ENCODE results near the gene TDRD7.

Gene TDRD7

DNA sequence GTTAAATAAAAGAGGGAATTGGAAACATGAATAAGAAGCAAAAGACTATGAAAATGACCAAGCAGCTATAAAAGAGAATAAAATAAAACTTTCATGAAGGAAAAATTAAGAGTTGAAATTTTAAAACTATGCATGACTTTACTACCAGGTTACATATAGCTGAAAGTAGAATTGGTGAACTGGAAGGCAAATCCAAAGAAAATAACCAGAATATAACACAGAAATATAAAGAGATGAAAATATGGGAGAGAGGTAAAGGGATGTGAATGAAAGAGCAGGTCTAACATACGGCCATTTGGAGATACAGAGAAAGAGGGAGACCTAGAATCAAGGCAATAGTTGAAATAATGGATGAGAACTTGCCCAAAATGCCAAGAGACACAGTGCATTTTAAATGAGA is 42.9 kb upstream of the TDRD7 start:
- no peaks in the 10 kb centered on the region for H3K36me3 ChIP-seq (ENCODE audit: control insufficient read depth, insufficient read depth, low read length)
- no peaks in the 10 kb centered on the region for H3K27me3 ChIP-seq (replicated peaks; ENCODE audit: control insufficient read depth, insufficient read depth, low read length, poor library complexity, severe bottlenecking)
- no peaks in the 10 kb centered on the region for H3K9me3 ChIP-seq (ENCODE audit: control insufficient read depth, low read length)
- no peak for DNase-seq
- no peak overlapping the region for H3K4me3 ChIP-seq (ENCODE audit: insufficient read depth, low read depth, low read length, poor library complexity, severe bottlenecking)
- no peak overlapping the region for H3K27ac ChIP-seq (ENCODE audit: insufficient read depth, low read length, poor library complexity, severe bottlenecking)
- no peaks in the 10 kb centered on the region for H3K4me1 ChIP-seq (ENCODE audit: control insufficient read depth, insufficient read depth, low read length, poor library complexity, severe bottlenecking)

DNA sequence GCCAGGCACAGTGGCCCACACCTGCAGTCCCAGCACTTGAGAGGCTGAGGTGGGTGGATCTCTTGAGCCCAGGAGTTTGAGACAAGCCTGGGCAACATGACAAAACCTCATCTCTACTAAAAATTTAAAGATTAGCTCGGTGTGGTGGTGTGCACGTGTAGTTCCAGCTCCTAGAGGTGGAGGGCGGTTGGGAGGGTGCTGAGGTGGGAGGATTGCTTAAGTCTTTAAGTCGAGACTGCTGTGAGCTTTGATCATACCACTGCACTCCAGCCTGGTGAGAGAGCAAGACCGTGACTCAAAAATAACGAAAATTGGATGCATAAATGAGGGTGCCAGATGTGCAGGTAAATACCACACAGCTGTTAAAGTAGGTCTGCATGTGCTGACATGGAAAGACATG is 39.3 kb upstream of the TDRD7 start:
- Histone ChIP-seq H3K27me3 (replicated peaks; ENCODE audit: control insufficient read depth, insufficient read depth, low read length, poor library complexity, severe bottlenecking) (no peaks in the 10 kb centered on the region), H3K4me1 (ENCODE audit: control insufficient read depth, insufficient read depth, low read length, poor library complexity, severe bottlenecking) (no peaks in the 10 kb centered on the region), H3K4me3 (ENCODE audit: insufficient read depth, low read depth, low read length, poor library complexity, severe bottlenecking) (no peak overlapping the region), H3K36me3 (ENCODE audit: control insufficient read depth, insufficient read depth, low read length) (peaks cover 4% of the 10 kb centered on the region), H3K9me3 (ENCODE audit: control insufficient read depth, low read length) (no peaks in the 10 kb centered on the region), H3K27ac (ENCODE audit: insufficient read depth, low read length, poor library complexity, severe bottlenecking) (no peak overlapping the region)
- no peak for DNase-seq

DNA sequence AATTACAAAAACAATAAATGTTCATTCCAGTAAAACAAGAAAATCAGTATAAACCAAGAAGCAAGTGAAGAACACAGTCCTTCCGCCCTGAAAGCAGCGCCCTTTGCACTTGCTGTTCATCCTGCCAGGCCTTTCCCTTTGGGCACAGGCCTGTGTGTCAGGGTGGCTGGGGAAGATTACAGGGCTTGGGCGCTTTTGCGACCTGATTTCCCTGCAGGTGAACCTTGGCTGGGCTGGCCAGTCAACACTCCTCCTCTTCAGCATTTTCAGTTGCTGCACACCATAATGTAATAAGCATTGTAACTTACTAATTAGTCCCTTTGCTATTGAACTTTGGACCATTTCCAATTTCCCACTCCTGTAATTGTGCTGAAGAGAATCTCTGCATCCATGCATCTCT is 38.6 kb upstream of the TDRD7 start:
- Histone ChIP-seq H3K36me3 (ENCODE audit: control insufficient read depth, insufficient read depth, low read length) (peaks cover 4% of the 10 kb centered on the region), H3K9me3 (ENCODE audit: control insufficient read depth, low read length) (no peaks in the 10 kb centered on the region), H3K4me3 (ENCODE audit: insufficient read depth, low read depth, low read length, poor library complexity, severe bottlenecking) (no peak overlapping the region), H3K27me3 (replicated peaks; ENCODE audit: control insufficient read depth, insufficient read depth, low read length, poor library complexity, severe bottlenecking) (no peaks in the 10 kb centered on the region), H3K27ac (ENCODE audit: insufficient read depth, low read length, poor library complexity, severe bottlenecking) (no peak overlapping the region), H3K4me1 (ENCODE audit: control insufficient read depth, insufficient read depth, low read length, poor library complexity, severe bottlenecking) (no peaks in the 10 kb centered on the region)
- no peak for DNase-seq

DNA sequence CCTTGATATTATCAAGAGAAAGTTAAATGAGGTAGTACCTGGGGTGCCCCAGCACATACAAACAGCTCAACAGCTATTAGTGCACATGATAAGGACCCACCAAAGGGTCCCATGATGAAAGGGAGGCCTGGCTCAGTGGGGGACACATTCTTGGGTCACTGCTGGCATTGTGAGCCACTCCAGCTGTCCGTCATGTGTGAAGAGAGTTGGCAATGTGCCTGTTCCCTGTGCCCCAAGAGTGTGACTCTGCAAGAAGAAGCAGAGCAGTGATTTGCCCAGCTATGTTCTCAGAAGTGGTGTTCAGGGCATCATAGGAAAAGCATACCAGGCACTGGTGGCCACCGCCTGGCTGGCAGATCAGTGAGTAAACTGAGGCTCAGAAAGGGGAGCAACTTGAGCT is 37.1 kb upstream of the TDRD7 start:
- H3K27me3 ChIP-seq (replicated peaks; ENCODE audit: control insufficient read depth, insufficient read depth, low read length, poor library complexity, severe bottlenecking) = no peaks in the 10 kb centered on the region
- peaks cover 4% of the 10 kb centered on the region for H3K36me3 ChIP-seq (ENCODE audit: control insufficient read depth, insufficient read depth, low read length)
- H3K9me3 ChIP-seq (ENCODE audit: control insufficient read depth, low read length) = no peaks in the 10 kb centered on the region
- H3K27ac ChIP-seq (ENCODE audit: insufficient read depth, low read length, poor library complexity, severe bottlenecking) = no peak overlapping the region
- H3K4me1 ChIP-seq (ENCODE audit: control insufficient read depth, insufficient read depth, low read length, poor library complexity, severe bottlenecking) = no peaks in the 10 kb centered on the region
- DNase-seq = no peak
- H3K4me3 ChIP-seq (ENCODE audit: insufficient read depth, low read depth, low read length, poor library complexity, severe bottlenecking) = no peak overlapping the region

DNA sequence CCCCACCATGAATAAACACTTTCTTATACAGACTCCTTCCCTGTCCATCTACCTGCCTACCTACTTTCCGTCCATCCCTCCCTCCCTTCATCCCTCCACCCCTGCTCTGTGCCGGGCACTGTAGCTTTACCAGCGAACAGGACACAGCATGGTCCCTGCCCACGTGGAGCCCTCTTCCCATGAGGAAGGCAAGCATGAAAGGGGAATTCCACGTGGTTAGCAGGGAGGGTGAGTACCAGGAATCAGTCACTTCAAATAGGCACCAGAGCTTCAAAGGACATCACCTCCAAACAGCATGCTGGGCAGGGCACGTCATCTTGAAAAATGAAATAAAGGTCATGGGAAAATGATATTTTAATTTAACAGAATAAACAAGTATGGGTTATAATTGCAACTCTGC is 35.0 kb upstream of the TDRD7 start:
- Histone ChIP-seq H3K9me3 (ENCODE audit: control insufficient read depth, low read length) (no peaks in the 10 kb centered on the region), H3K36me3 (ENCODE audit: control insufficient read depth, insufficient read depth, low read length) (peaks cover 4% of the 10 kb centered on the region), H3K27me3 (replicated peaks; ENCODE audit: control insufficient read depth, insufficient read depth, low read length, poor library complexity, severe bottlenecking) (no peaks in the 10 kb centered on the region), H3K27ac (ENCODE audit: insufficient read depth, low read length, poor library complexity, severe bottlenecking) (no peak overlapping the region), H3K4me1 (ENCODE audit: control insufficient read depth, insufficient read depth, low read length, poor library complexity, severe bottlenecking) (no peaks in the 10 kb centered on the region), H3K4me3 (ENCODE audit: insufficient read depth, low read depth, low read length, poor library complexity, severe bottlenecking) (no peak overlapping the region)
- no peak for DNase-seq

DNA sequence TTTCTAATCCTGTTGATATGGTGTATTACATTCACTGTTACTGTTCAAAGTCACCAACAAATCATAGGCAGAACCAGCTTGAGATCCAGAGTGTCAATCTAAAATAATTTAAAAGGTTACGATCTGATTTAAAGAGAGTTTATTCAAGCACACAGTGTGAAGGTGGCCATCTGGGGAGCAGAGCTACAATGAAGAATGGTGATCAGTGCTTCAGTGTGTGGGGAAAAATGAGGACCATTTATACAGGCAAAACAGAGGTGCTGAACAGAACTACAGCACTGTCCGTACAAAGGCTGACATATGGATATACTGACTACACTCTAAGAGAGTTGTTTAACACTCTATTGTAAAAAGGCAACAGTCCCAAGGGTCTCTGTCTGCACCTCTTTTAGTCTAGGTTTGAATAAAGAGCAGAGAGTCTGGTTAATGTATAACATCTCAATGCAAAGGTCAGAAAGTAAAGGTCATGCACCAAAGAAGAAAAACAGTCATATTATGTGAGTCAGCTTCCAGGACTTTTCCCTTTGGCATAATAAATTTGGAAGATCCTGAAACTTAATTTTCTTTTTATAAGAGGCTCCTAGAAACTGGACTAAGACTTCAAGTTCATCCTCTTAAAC is 29.7 kb upstream of the TDRD7 start:
- peaks cover 3% of the 10 kb centered on the region for H3K4me1 ChIP-seq (ENCODE audit: control insufficient read depth, insufficient read depth, low read length, poor library complexity, severe bottlenecking)
- no peak overlapping the region for H3K27ac ChIP-seq (ENCODE audit: insufficient read depth, low read length, poor library complexity, severe bottlenecking)
- peaks cover 6% of the 10 kb centered on the region for H3K27me3 ChIP-seq (replicated peaks; ENCODE audit: control insufficient read depth, insufficient read depth, low read length, poor library complexity, severe bottlenecking)
- H3K9me3 ChIP-seq (ENCODE audit: control insufficient read depth, low read length) = no peaks in the 10 kb centered on the region
- no peaks in the 10 kb centered on the region for H3K36me3 ChIP-seq (ENCODE audit: control insufficient read depth, insufficient read depth, low read length)
- no peak for DNase-seq
- H3K4me3 ChIP-seq (ENCODE audit: insufficient read depth, low read depth, low read length, poor library complexity, severe bottlenecking) = no peak overlapping the region

DNA sequence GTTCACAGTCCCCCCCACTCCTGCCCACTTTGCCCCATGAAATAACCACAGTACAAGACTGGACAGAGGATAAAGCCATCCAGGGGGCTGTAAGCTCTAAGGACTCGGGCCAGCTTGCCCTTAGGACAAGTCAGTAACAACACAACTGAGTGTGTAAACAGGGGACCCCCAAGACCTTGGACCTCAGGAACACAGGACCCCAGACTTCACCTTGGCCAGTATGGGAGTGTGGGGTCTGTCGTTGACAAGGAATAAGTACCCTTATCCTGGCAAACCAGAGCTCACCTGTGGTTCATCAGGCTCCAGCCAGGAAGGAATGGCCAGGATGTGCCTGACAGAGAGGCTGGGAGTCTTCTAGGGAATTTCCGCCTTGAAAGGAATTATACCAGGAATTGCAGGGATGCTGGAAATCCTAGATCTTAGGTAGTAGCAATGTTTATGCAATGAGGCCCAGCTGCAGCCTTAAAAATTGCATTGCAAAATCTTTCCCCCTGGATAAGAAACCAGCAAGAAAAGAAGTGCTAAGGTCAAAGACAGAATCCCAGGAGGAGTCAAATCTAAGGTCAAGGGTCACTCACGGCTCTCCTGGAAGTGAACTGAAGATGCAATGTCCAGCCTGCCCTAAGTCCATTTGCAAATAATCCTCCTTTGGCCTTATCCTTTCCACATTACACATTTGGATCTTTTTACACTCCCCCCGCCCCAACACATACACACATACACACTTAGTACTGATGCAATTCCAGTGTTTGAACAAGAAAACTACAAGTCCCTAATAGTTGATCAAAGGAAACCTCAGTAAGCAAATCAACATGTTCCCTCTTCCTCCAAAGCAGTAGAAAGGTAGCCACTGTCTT is 27.3 kb upstream of the TDRD7 start:
- no peaks in the 10 kb centered on the region for H3K36me3 ChIP-seq (ENCODE audit: control insufficient read depth, insufficient read depth, low read length)
- H3K4me3 ChIP-seq (ENCODE audit: insufficient read depth, low read depth, low read length, poor library complexity, severe bottlenecking) = no peak overlapping the region
- H3K9me3 ChIP-seq (ENCODE audit: control insufficient read depth, low read length) = no peaks in the 10 kb centered on the region
- H3K27me3 ChIP-seq (replicated peaks; ENCODE audit: control insufficient read depth, insufficient read depth, low read length, poor library complexity, severe bottlenecking) = peaks cover 6% of the 10 kb centered on the region
- DNase-seq = no peak
- peaks cover 12% of the 10 kb centered on the region for H3K4me1 ChIP-seq (ENCODE audit: control insufficient read depth, insufficient read depth, low read length, poor library complexity, severe bottlenecking)
- no peak overlapping the region for H3K27ac ChIP-seq (ENCODE audit: insufficient read depth, low read length, poor library complexity, severe bottlenecking)

DNA sequence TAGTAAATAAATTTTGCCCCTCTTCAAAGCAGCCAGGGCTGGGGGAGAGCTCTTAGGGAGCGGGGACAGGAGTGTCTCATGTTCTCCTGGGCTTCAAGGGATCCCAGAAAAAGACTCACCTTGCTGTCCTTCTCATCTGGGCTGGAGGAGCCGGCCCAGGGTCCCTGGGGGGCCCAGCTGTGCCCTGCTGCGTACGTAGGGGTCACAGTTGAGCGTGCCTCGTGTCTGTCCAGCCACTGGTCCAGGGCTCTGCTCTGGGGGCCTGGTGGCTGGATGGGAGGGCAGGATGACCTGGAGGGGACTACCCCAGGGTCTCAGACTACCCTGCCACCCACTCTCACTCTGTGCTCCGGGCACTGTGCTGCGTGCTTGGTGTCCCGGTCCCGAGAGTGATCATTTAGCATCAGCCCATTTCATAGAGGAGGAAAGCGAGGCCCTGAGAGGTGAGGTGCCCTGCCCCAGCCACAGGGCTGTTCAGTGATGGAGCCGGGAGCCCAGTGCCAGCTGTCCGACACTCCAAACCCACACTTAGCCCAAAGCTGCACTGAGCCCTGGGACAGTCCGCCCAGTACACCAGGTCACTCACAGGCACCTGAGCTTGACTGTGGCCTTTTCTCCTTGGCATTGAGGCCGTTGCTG is 26.2 kb upstream of the TDRD7 start:
- Histone ChIP-seq H3K4me3 (ENCODE audit: insufficient read depth, low read depth, low read length, poor library complexity, severe bottlenecking) (no peak overlapping the region), H3K4me1 (ENCODE audit: control insufficient read depth, insufficient read depth, low read length, poor library complexity, severe bottlenecking) (peaks cover 12% of the 10 kb centered on the region), H3K9me3 (ENCODE audit: control insufficient read depth, low read length) (no peaks in the 10 kb centered on the region), H3K27me3 (replicated peaks; ENCODE audit: control insufficient read depth, insufficient read depth, low read length, poor library complexity, severe bottlenecking) (peaks cover 6% of the 10 kb centered on the region), H3K27ac (ENCODE audit: insufficient read depth, low read length, poor library complexity, severe bottlenecking) (no peak overlapping the region), H3K36me3 (ENCODE audit: control insufficient read depth, insufficient read depth, low read length) (no peaks in the 10 kb centered on the region)
- DNase-seq = no peak

DNA sequence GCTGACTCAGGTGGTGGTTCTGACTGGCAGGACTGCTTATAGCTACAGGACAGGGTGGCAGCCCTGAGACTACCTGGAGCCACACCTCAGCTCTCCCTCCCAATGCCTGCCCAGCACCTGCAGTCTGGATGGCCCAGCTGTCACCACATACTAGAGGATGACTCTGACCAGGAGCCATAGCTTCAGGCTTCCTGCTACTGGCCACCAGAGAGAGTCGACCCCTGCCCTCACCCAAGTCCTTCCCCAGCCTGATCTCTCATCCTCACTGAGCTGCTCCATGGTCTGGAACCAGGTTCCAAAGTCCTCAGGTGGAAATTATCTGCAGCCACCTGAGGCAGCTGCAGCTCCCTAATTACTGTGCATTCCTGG is 25.6 kb upstream of the TDRD7 start:
- Histone ChIP-seq H3K27me3 (replicated peaks; ENCODE audit: control insufficient read depth, insufficient read depth, low read length, poor library complexity, severe bottlenecking) (peaks cover 6% of the 10 kb centered on the region), H3K36me3 (ENCODE audit: control insufficient read depth, insufficient read depth, low read length) (no peaks in the 10 kb centered on the region), H3K4me3 (ENCODE audit: insufficient read depth, low read depth, low read length, poor library complexity, severe bottlenecking) (no peak overlapping the region), H3K4me1 (ENCODE audit: control insufficient read depth, insufficient read depth, low read length, poor library complexity, severe bottlenecking) (peaks cover 12% of the 10 kb centered on the region), H3K27ac (ENCODE audit: insufficient read depth, low read length, poor library complexity, severe bottlenecking) (no peak overlapping the region), H3K9me3 (ENCODE audit: control insufficient read depth, low read length) (no peaks in the 10 kb centered on the region)
- DNase-seq = no peak

Data from effector memory CD4-positive, alpha-beta T cell (primary cell).